ENCODE data around the gene PTPN14. TPM values are rescaled to one million over a fixed set of nuclear protein-coding genes. Genes with fewer than 3 reads are reported as not detected.

The PTPN14 gene
- total RNA-seq, 1 donor from 2014 or later: 43.7 TPM

DNA sequence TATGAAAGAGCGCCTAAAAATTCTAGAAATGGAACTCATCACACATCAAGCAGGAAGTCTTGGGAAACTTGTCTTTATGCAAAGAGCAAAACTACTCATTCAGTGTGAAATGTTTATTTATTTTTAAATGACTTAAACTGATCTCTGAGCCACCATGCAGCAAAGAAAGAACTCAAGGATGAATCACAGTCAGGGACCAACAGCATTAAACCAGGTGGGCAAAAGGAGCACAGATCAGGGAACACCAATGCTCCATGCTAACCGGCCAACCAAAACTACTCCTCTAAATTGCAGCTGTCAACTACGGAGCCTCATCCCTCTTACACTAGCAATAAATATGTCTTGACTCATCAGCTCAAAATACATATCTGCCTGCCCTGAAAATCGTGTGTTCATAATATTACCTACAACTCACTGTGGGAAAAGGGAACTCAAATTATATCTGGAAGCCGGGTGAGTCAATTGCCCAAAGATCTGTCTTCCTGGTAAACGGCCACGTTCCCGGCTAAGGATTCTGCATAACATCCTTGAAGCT is 129.2 kb downstream of the PTPN14 start:
- Histone ChIP-seq H3K27ac (no peak overlapping the region), H3K4me1 (peaks cover 5% of the 10 kb centered on the region), H3K36me3 (no peaks in the 10 kb centered on the region), H3K27me3 (no peaks in the 10 kb centered on the region), H3K4me3 (no peak overlapping the region), H3K9me3 (no peaks in the 10 kb centered on the region)
- DNase-seq: no peak
- intact Hi-C loops (cut with DNase I): no loop called here
- ATAC-seq: no peak
- TF ChIP-seq, protein P1, sequence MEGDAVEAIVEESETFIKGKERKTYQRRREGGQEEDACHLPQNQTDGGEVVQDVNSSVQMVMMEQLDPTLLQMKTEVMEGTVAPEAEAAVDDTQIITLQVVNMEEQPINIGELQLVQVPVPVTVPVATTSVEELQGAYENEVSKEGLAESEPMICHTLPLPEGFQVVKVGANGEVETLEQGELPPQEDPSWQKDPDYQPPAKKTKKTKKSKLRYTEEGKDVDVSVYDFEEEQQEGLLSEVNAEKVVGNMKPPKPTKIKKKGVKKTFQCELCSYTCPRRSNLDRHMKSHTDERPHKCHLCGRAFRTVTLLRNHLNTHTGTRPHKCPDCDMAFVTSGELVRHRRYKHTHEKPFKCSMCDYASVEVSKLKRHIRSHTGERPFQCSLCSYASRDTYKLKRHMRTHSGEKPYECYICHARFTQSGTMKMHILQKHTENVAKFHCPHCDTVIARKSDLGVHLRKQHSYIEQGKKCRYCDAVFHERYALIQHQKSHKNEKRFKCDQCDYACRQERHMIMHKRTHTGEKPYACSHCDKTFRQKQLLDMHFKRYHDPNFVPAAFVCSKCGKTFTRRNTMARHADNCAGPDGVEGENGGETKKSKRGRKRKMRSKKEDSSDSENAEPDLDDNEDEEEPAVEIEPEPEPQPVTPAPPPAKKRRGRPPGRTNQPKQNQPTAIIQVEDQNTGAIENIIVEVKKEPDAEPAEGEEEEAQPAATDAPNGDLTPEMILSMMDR (IDR thresholded peaks at IDR 0.05): no peak

DNA sequence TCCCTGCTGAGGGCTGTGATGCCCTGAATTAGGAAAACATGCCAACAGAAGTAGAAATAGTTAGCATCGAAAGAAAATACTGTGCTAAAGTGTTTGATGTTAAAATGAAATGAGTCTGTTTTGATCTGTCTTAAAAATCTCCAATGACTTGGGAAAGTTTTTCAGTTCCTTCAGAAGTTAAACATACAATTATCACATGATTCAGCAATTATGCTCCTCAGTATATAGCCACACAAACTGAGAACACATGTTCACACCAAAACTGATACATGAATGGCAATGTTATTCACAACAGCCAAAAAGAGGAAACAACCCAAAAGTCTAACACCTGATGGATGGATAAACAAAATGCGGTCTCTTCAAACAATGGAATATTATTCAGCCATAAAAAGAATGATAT is 130.6 kb downstream of the PTPN14 start:
- TF ChIP-seq, protein P1 (IDR thresholded peaks at IDR 0.05): no peak
- H3K4me3 ChIP-seq: no peak overlapping the region
- no peaks in the 10 kb centered on the region for H3K9me3 ChIP-seq
- peaks cover 11% of the 10 kb centered on the region for H3K4me1 ChIP-seq
- H3K36me3 ChIP-seq: no peaks in the 10 kb centered on the region
- ATAC-seq: no peak
- intact Hi-C loops (cut with DNase I): no loop called here
- no peak for DNase-seq
- no peak overlapping the region for H3K27ac ChIP-seq
- H3K27me3 ChIP-seq: no peaks in the 10 kb centered on the region

DNA sequence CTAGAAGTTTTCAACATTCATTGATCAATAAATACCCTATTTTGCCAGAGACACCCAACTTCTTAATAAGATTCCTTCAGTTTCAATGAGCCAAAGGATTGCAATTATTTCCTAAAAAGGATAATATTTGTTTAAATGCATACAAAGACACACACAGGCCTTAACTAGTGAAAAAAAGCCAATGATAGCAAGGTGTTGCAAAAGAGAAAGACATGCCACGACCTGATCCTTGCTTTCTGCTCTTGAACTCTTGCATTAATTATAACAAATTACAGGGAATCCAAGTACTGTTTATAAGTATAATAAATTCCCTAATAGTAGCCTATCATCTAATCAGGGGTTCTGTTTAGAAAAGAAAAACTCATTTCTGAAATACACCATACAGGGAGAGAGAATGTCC is 131.1 kb downstream of the PTPN14 start:
- peaks cover 11% of the 10 kb centered on the region for H3K4me1 ChIP-seq
- DNase-seq (no peak), ATAC-seq (no peak)
- H3K36me3 ChIP-seq: no peaks in the 10 kb centered on the region
- H3K27me3 ChIP-seq: no peaks in the 10 kb centered on the region
- TF ChIP-seq, protein P1 (IDR thresholded peaks at IDR 0.05): no peak
- no peak overlapping the region for H3K27ac ChIP-seq
- intact Hi-C loops (cut with DNase I): no loop called here
- no peak overlapping the region for H3K4me3 ChIP-seq
- no peaks in the 10 kb centered on the region for H3K9me3 ChIP-seq

- Histone ChIP-seq H3K4me1 (peaks cover 11% of the 10 kb centered on the region), H3K27me3 (no peaks in the 10 kb centered on the region), H3K9me3 (no peaks in the 10 kb centered on the region), H3K27ac (no peak overlapping the region), H3K36me3 (no peaks in the 10 kb centered on the region), H3K4me3 (no peak overlapping the region)
- TF ChIP-seq, protein P1 (IDR thresholded peaks at IDR 0.05): no peak
- DNase-seq: no peak
- intact Hi-C loops (cut with DNase I): no loop called here
- ATAC-seq: no peak
These were observed 131.8 kb downstream of the PTPN14 start for GRCh38 chr1:214419650-214420049.

GRCh38 chr1:214418391-214418790 is 133.0 kb downstream of the PTPN14 start:
- Histone ChIP-seq H3K36me3 (no peaks in the 10 kb centered on the region), H3K4me1 (peaks cover 11% of the 10 kb centered on the region), H3K9me3 (no peaks in the 10 kb centered on the region), H3K27me3 (no peaks in the 10 kb centered on the region), H3K27ac (no peak overlapping the region), H3K4me3 (no peak overlapping the region)
- intact Hi-C loops (cut with DNase I): no loop called here
- ATAC-seq (no peak), DNase-seq (no peak)
- TF ChIP-seq, protein P1 (IDR thresholded peaks at IDR 0.05): no peak

Data from upper lobe of right lung (tissue), 1 donor.